HG03432 (cell line): ENCODE results near the gene TAS1R1.
A peak's percentile ranks its signal among the peaks of the same experiment; 100 is the strongest.
"Not testable (repeated sequence)": the region's sequence is repeated elsewhere in the genome, so short reads cannot be mapped to it uniquely, and the experiment has no call there.

ENCODE experiments used
- ATAC-seq: cut with Tn5 transposase; IDR thresholded peaks from one replicate; pipeline ENCODE4 v1.9.1; 2021; ENCODE audit warnings: mild to moderate bottlenecking, moderate library complexity; ENCODE audit not compliant: unreplicated experiment

The TAS1R1 gene

GRCh38 chr1:6588128-6588892 lies 33.2 kb downstream of the TAS1R1 start:
- ATAC-seq = no peak

GRCh38 chr1:6588893-6589520 lies 33.9 kb downstream of the TAS1R1 start:
- ATAC-seq = no peak

GRCh38 chr1:6590046-6590445 lies 34.9 kb downstream of the TAS1R1 start:
- no peak for ATAC-seq

- ATAC-seq = no peak
These were observed 36.1 kb downstream of the TAS1R1 start for GRCh38 chr1:6591222-6591621.

GRCh38 chr1:6591644-6592043 lies 36.5 kb downstream of the TAS1R1 start:
- no peak for ATAC-seq

GRCh38 chr1:6592441-6592840 lies 37.3 kb downstream of the TAS1R1 start:
- no peak for ATAC-seq

- ATAC-seq = no peak
These were observed 37.9 kb downstream of the TAS1R1 start for GRCh38 chr1:6592865-6593593.

GRCh38 chr1:6593810-6594209 lies 38.7 kb downstream of the TAS1R1 start:
- ATAC-seq = no peak

GRCh38 chr1:6594977-6595740 lies 40.1 kb downstream of the TAS1R1 start:
- ATAC-seq = no peak

- ATAC-seq = no peak
These were observed 41.2 kb downstream of the TAS1R1 start for GRCh38 chr1:6596351-6596750.

GRCh38 chr1:6596886-6597776 lies 42.0 kb downstream of the TAS1R1 start:
- ATAC-seq = no peak

- no peak for ATAC-seq
These were observed 42.6 kb downstream of the TAS1R1 start for GRCh38 chr1:6597777-6598131.

- no peak for ATAC-seq
These were observed 44.3 kb downstream of the TAS1R1 start for GRCh38 chr1:6599141-6599975.

- ATAC-seq = not testable (repeated sequence)
These were observed 44.9 kb downstream of the TAS1R1 start for GRCh38 chr1:6599991-6600390.

GRCh38 chr1:6600410-6601048 lies 45.4 kb downstream of the TAS1R1 start:
- ATAC-seq = peak; percentile 2

GRCh38 chr1:6601049-6601922 lies 46.2 kb downstream of the TAS1R1 start:
- ATAC-seq = peak; percentile 28

GRCh38 chr1:6601923-6602668 lies 47.0 kb downstream of the TAS1R1 start:
- peak; percentile 37 for ATAC-seq
